Limb (tissue), 2 donors: ENCODE results near the gene TNS2.
"Not testable (repeated sequence)": the region's sequence is repeated elsewhere in the genome, so short reads cannot be mapped to it uniquely, and the experiment has no call there.

ENCODE experiments used
- DNase-seq, 2 donors: peaks; one replicate each; pipeline ENCODE4 v3.0.0-alpha.2; 2016; ENCODE audit errors: extremely low spot score in 2 of 2

The TNS2 gene

DNA sequence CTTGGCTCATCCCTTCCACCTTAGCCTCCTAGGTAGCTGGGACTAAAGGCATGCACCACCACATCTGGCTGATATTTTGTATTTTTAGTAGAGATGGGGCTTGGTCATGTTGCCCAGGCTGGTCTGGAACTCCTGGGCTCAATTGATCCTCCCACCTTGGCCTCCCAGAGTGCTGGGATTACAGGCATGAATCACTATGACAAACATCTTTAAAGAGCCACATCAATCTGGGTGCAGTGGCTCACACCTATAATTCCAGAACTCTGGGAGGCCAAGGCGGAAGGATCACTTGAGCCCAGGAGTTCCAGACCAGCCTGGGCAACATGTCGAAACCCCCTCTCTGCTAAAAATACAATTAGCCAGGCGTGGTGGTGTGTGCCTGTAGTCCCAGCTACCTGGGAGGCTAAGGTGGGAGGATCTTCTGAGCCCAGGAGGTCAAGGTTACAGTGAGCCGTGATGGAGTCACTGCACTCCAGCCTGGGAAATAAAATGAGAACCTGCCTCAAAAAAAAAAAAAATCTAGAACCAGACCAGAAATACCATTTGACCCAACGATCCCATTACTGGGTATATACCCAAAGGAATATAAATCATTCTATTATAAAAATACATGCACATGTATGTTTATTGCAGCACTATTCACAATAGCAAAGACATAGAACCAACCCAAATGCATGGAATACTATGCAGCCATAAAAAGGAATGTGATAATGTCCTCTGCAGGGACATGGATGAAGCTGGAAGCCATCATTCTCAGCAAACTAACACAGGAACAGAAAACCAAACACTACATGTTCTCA is 45.1 kb downstream of the TNS2 start:
- not testable (repeated sequence) for DNase-seq

DNA sequence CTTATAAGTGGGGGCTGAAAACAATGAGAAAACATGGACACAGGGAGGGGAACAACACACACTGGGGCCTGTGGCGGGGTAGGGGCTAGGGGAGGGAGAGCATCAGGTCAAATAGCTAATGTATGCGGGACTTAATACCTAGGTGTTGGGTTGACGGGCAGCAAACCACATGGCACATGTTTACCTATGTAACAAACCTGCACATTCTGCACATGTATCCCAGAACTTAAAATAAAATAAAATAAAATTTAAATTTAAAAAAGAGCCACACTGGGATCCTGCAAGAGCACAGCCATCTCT is 45.7 kb downstream of the TNS2 start:
- not testable (repeated sequence) for DNase-seq

DNA sequence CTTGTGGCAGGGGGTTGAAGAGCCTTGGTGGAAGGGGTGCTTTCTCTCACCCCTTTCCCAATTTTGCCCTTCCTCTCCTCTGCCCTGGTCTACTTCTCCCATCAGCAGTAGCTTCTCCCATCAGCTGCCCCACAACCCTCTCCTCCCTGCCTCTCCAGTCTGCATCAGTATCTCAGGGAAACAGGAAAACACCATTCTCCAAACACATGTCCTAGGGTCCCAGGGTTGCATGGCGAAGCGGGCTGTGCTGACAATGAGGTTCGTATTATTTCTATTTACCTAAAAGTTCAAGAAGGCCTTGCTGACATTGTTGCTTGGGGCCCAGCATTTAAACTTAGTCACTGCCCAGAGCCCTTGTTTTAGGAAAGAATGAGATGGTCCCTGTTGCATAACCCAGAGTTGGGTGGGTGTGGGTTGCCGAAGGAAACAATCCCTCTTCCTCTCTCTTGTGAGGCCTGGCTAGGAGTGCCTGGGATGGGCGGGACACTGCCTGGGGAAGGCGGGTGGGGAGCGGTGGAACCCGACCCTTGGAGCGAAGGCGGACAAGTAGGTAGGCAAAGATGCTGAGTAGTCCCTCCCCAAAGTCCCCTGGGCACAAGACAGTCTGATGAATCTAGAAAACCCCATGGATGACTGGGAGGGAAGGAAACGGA is 46.4 kb downstream of the TNS2 start:
- DNase-seq: peak in 1 of 2 donors; percentile 38

DNA sequence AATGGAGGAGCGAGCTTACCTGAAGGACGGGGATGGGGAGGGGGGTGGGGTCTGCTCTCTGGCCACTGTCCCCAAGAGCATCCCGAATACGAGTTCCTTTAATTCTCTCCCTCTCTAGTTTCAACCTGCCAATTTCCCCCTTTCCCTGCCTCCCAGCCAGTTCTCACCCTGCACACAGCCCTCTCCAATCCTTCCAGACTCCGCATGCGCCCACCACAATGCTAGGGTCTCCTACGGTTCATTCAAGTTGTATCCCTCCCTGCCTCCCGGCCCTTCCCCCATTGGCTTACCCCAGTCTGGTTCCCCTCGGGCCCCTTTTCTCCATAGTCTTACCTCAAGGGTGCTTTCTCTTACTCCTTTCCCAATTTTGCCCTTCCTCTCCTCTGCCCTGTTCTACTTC is 46.9 kb downstream of the TNS2 start:
- DNase-seq: no peak

DNA sequence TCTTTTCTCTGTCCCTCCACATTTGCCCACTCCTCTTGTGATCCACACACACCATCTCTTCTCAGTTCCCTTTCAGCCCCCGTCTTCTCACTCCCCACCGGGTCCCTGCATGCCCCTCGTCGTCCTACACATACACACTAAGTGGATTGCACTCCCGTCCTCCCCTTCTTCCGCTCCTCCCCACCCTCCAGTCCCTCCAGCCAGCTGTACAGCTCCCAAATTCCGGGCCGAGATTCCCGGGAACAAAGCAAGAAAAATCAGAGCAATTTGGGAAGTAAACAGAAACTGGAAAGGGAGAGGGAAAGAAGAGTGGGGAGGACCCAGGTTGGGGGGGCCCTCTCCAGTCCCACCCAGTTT is 47.3 kb downstream of the TNS2 start:
- peak in 1 of 2 donors; percentile 54 for DNase-seq

DNA sequence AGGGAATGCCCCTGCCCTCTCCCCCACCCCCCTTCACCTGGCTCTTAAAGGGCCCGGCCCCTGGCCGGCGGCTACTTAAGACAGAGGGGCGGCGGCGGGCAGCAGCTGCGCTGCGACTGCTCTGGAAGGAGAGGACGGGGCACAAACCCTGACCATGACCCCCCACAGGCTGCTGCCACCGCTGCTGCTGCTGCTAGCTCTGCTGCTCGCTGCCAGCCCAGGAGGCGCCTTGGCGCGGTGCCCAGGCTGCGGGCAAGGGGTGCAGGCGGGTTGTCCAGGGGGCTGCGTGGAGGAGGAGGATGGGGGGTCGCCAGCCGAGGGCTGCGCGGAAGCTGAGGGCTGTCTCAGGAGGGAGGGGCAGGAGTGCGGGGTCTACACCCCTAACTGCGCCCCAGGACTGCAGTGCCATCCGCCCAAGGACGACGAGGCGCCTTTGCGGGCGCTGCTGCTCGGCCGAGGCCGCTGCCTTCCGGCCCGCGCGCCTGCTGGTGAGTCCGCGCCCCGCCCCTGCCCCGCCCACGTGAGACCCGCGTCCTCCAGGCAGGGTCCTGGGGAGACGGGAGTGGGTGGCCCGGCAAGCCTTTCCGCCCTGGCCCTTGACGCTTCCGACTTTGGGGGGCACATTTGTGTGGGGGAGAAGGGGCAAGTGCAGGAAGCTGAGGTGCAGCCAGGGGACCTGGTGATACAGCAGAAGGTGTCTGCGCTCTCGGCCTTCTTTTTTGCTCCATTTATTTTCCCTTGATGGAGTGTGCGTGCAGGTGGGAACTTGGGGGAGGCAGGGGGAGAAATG is 47.9 kb downstream of the TNS2 start, which contains the start of gene IGFBP6:
Gene IGFBP6 (plus strand): TSS at position 104 of the 790 bp plus-strand sequence. CDS start 51 bp downstream, at position 155.
- peak; percentile 30 to 80 for DNase-seq

DNA sequence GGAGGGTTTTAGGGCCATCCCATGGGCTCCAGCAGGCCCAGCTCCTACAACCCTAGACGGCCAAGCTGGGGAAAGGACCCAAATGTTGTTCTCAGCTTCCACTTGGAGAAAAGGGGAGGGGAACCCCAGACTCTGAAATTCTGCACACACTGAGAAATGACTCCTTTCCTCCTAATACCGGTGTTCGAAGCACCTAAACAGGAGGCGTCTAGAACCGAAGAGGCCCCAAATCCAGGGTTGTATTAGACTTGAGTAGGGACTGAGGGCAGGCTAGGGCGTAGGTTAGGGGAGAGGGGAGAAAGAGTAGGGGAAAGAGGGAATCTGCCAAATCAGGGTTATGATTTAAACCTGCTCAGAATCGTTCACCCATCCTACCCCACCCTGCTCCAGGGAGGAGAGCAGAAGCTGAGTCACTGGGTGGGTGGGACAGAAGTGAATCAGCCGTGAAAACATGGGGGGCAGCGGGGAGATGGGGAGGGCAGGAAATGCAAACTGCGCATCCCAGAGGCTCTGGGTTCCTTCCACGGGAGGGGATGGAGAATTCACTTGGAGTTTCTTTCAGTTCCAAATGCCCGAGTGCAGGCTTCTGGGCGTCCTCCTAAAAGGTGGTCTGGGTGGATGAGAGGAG is 48.6 kb downstream of the TNS2 start:
- DNase-seq: no peak

DNA sequence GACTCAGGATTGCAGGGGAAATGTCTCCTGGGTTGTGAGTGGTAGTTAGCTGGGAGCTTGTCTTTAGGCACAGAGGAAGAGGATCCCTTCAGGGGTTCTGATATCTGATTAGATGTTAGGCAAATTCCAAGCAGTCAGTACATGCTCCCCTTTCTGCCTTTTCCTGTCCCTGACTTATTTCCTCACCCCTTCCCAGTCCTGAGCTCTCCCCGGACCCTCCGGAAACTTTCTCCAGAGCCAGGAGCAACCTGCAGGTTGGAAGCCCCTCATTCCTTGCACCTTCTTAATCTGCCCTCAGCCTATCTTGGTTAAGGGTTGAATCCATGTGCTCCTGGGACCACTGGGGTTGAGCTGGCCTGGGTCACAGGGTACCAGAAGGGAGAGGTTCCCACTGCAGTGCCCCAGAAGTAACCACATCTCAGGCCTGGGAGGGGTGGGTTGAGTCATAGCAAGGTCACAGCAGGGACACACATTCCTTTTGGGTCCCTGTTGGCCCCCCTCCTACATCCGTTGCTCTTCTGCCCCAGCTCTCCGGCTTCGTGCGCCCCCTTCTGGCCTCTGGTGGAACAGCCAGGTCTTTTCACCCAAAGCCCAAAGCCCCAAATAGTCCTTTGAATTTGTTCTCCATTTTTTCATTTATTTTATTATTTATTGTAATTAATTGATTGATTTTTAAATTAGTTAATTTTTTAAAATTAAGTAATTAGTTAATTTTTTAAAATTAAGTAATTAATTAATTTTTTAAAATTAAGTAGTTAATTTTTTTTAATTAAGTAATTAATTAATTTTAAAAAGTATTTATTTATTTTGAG is 49.4 kb downstream of the TNS2 start:
- DNase-seq: peak; percentile 90 to 91

DNA sequence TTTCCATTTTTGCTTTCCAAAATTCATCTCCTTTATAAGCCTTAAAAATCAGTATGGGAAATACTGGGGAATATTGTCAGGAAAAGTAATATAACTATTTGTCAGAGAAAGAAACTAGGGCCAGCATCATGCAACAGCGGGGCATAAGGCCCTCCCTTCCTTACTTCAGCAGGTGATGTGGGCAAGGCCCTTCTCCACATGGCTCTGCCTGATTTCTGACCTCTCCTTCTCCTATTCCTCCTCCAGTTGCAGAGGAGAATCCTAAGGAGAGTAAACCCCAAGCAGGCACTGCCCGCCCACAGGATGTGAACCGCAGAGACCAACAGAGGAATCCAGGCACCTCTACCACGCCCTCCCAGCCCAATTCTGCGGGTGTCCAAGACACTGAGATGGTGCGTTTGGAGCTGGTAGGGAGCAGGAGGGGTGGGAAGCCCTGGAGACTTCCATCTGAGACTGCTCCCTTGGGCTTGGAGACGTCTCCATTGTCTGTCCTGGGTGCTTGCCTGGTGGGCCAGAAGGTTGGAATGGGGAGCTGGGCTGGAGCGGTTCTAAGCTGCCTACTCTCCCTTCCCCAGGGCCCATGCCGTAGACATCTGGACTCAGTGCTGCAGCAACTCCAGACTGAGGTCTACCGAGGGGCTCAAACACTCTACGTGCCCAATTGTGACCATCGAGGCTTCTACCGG is 50.7 kb downstream of the TNS2 start:
- DNase-seq: no peak

DNA sequence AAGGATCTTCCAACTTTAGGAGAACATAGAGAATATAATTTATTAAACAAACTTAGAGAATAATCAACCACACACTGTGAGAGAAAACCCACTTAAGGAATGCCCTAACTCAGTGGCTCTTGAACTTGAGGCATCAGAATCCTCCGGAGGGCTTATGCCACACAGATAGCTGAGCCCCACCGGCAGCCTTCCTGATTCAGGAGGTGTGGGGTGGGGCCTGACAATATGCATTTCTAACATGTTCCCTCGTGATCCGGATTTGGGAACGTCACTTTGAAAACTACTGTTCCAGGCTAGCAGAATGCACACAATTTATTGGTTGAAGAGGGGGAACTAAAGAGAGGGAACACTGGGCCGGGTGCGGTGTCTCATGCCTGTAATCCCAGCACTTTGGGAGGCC is 51.4 kb downstream of the TNS2 start:
- no peak for DNase-seq

DNA sequence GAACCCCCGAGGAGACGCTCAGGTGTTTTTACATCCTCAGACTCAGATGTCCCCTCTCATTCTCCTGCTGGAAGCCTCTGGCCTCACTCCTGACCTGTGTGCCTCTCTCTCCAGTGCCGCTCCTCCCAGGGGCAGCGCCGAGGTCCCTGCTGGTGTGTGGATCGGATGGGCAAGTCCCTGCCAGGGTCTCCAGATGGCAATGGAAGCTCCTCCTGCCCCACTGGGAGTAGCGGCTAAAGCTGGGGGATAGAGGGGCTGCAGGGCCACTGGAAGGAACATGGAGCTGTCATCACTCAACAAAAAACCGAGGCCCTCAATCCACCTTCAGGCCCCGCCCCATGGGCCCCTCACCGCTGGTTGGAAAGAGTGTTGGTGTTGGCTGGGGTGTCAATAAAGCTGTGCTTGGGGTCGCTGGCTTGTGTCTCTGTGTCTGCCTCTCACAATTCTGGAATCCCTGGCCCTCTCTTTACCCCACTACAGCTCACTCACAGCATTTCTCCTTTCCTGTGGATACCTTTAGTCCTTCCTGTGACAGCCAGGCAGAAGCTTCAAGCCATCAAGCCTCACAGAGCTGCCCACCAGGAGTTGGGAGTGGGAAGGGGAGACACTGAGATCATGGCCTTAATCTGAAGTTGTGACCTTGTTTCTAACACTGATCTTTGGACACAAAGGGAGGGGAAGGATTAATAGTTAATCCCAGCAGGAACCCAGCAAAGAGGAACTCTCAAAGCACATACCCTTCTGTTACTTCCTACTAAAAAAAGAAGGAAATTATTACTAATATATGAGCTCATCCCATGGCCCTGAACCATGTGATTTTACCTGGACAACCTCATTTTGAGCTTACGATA is 52.3 kb downstream of the TNS2 start:
- DNase-seq: no peak

DNA sequence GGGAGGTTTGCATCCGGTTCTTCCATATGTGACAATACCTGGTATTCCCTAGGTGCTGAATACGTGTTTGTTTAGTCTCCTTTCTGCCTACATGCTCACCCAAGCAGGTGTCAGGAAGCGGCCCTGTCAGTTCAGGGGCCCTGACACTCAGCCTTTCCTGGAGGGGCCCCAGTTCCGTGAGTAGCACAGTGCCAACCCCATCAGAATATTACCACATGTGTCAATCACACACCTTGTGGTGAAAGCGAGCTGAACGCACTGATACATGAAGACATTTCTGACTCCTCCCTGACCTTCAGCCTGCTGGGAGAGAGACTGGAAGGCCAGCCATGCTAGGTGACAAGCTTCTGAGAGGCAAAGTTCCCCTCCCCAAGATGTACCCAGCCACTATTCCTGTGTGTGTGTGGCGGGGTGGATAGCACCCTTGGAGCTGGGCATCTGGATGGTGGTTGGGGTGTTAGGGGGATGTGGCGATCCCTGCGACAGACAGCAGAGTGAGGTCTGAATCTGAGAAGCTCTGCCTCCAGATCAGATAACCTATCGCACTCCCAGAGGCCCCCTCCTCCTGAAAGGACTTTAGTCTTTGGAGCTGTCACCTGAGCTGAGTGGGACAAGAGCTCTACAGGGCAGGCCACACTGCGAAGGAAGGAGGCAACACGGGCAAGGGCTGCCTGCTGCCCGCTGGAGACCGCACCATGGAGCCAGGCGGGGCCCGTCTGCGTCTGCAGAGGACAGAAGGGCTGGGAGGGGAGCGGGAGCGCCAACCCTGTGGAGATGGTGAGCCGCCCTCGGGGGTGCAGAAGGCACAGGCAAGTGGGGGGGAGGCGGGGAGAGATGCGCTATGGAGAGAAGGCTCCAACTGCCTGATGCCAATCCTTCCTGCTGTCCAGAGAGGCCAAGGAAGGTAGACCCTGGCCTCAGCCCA is 53.3 kb downstream of the TNS2 start, which contains the start of gene SOAT2:
Gene SOAT2 (plus strand): TSS at position 604 of the 925 bp plus-strand sequence. CDS start 92 bp downstream, at position 696.
- no peak for DNase-seq

DNA sequence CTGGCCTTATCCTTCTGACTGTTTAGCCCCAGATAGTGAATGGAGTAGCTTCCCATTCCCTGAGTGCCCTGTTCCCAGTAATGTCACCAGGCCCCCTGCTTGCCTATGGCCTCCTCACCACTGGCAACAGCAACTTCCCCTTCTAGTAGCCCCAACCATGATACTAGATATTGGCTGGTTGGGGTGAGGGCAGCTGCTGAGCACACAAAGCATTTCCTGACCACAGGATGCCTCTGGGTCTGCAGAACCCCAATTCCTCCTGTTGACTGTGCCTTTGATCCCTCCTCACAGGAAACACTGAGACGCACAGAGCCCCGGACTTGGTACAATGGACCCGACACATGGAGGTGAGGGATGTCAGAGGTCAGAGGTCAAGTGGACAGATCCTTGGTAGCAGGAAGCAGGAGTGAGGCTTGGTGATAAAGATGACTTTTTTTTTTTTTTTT is 54.0 kb downstream of the TNS2 start:
- DNase-seq: no peak

DNA sequence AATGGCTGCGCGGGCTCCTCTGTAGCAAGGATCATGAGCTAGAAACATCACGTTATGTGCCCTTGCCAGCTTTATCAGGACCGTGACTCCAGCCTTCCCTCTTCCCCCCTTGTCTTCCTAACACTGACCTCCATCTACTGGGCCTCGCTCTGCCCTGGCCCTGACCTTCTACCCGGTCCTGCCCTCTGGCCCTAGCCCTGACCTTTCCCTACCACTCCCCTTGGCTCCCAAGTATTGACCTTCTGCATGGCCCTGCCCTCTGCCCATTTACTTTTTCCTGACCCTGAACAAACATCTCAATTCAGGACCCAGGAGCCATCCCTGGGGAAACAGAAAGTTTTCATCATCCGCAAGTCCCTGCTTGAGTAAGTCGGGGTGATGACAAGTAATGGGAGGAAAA is 55.4 kb downstream of the TNS2 start:
- no peak for DNase-seq

DNA sequence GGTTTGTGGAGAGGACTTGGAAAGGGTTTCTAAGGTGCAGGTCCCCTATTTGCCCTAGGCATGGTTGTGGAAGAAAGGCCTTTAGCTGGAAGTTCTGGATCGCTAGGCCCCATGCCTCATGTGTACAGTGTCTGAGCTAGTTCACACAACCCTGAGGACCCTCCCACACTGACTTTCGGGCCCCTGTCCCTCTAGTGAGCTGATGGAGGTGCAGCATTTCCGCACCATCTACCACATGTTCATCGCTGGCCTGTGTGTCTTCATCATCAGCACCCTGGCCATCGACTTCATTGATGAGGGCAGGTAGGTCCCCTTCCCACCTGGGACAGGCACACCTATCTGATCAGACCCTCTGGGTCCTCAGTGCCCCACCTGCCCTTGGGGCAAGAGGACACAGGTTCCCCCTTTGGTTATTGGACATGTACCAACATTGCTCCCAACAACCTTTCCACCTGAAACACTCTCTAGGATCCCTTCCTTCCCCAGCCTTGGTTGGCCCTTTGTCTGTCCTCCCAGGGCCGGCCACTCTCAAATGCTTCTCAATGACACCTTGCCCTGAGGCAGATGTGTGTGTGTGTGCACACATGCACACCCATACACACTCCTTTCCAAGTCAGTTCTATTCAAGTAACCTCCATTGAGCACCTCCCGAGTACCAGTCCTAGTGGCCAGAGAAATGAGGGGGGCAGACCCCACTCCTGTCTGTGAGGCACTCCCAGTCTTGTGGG is 56.0 kb downstream of the TNS2 start:
- DNase-seq: no peak

DNA sequence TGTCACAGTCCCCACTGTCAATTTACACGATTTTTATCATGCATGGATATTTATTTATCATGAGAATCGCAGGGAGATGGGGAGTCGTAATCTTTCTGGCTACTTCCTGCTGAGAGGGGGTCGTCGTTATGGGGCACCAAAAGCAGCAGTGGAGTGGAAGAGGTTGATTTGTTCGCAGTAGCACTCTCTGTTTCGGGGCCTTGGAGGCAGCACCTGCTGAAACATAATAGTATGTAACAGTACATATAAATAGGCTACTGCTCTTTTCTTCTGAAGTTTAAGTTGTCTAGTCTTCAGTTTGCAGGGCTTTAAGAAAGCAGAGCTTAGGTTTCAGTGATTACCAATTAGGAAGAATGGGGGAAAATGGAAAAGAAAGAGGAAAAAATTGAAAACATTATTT is 57.3 kb downstream of the TNS2 start:
- no peak for DNase-seq

DNA sequence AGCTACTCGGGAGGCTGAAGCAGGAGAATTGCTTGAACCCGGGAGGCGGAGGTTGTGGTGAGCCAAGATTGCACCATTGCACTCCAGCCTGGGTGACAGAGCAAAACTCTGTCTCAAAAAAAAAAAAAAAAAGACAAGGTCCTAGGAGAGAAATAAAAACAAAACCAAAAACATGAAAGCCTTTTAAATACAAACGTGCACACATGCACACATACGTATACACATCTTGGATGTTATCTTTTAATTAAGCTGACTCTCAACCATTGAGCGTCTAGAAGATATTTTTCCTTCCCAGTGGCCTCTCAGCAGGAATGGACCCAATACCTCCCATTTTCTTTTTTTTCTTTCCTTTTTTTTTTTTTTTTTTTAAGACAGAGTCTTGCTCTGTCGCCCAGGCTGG is 62.6 kb downstream of the TNS2 start:
- DNase-seq: not testable (repeated sequence)
